K562 (cell line): ENCODE results near the gene KCNT1. TPM values are rescaled to one million over a fixed set of nuclear protein-coding genes. Genes with fewer than 3 reads are reported as not detected.

Source experiments
- ATAC-seq: fragments of 200-7000 bp; cut with Tn5 transposase; 3 replicates; pipeline ENCODE4 v1.9.1; 2020; ENCODE audit warnings: moderate library complexity
- BruUV-seq: library from RNA; stranded (reverse); fragments of 400-500 nt; replicated peaks from 2 replicates; lab custom pipeline; 2021; lab: Mats Ljungman, UMichigan
- CTCF ChIA-PET: fragments of 300-600 bp; formaldehyde crosslinking; extraction: SDS; loops from one replicate; lab custom pipeline; 2021; ENCODE audit warnings: low intra/inter-chr PET ratio; lab: Yijun Ruan, JAX
- POLR2A ChIA-PET: fragments of 300-600, 350-650 bp; sonication (Branson Sonifier 250); formaldehyde crosslinking; extraction: SDS; loops from one replicate; lab custom pipeline; 2021; ENCODE audit warnings: antibody characterized with exemption, inconsistent platforms; lab: Yijun Ruan, JAX
- DNase-seq, 4 experiments: peaks; one replicate each; pipeline versions ENCODE4 v3.0.0 to v3.0.0-alpha.2; 2011 to 2018; ENCODE audit warnings: low spot score in 3 of 4, mixed read lengths in 3 of 4; ENCODE audit errors: extremely low read depth in 1 of 4
- FAIRE-seq: peaks from 2 replicates; lab custom pipeline; 2011; peaks lifted over from hg19 to GRCh38; lab: Jason Lieb, UNC
- H2AFZ ChIP-seq: 2 replicates; pipeline ENCODE4 v1.6.0; 2011; ENCODE audit warnings: low read depth, low read length, control low read depth, inconsistent platforms
- H3K27ac ChIP-seq: fragments of 200-600 bp; 3 replicates; pipeline ENCODE4 v1.8.0; 2011; ENCODE audit warnings: low read depth, mild to moderate bottlenecking, control low read depth, inconsistent platforms, low read length, moderate library complexity, mixed read lengths; ENCODE audit errors: extremely low read depth
- H3K27me3 ChIP-seq, 2 experiments: fragments of 300-600 bp in 1 of 2; 2 replicates in 1 of 2; 3 replicates in 1 of 2; pipeline versions ENCODE4 v1.6.0 to v1.8.0; 2011; ENCODE audit warnings: inconsistent platforms in 2 of 2, low read length in 2 of 2, mild to moderate bottlenecking in 1 of 2, mixed read lengths in 1 of 2, moderate library complexity in 1 of 2; ENCODE audit not compliant: control insufficient read depth in 2 of 2, insufficient read depth in 2 of 2
- H3K36me3 ChIP-seq: fragments of 300-600 bp; 3 replicates; pipeline ENCODE4 v1.8.0; 2011; ENCODE audit warnings: mild to moderate bottlenecking, low read length, inconsistent platforms; ENCODE audit not compliant: control insufficient read depth, insufficient read depth
- H3K4me1 ChIP-seq, 2 experiments: fragments of 200-600 bp in 1 of 2; replicated peaks in 1 of 2; 2 replicates in 1 of 2; 3 replicates in 1 of 2; pipeline versions ENCODE4 v1.5.1 to v1.8.0; 2011; ENCODE audit warnings: inconsistent platforms in 2 of 2, low read length in 2 of 2, mild to moderate bottlenecking in 1 of 2, mixed read lengths in 1 of 2, moderate library complexity in 1 of 2; ENCODE audit not compliant: control insufficient read depth in 2 of 2, insufficient read depth in 2 of 2
- H3K4me2 ChIP-seq: 2 replicates; pipeline ENCODE4 v1.6.1; 2011; ENCODE audit warnings: low read length, control low read depth, inconsistent platforms, mixed read lengths; ENCODE audit not compliant: insufficient read depth
- H3K4me3 ChIP-seq: fragments of 200-600 bp; sonication (generic), shearing (Covaris generic); 2 replicates; pipeline ENCODE4 v1.5.1; 2016; ENCODE audit warnings: control low read depth, inconsistent platforms
- H3K79me2 ChIP-seq: fragments of 200-600 bp; 3 replicates; pipeline ENCODE4 v1.8.0; 2011; ENCODE audit warnings: low read length, inconsistent platforms; ENCODE audit not compliant: control insufficient read depth, insufficient read depth
- H3K9ac ChIP-seq, 2 experiments: 2 replicates each; pipeline versions ENCODE4 v1.6.0 to v1.6.1; 2011; ENCODE audit warnings: low read depth in 2 of 2, low read length in 2 of 2, control low read depth in 1 of 2, inconsistent platforms in 1 of 2, mild to moderate bottlenecking in 1 of 2, mixed read lengths in 1 of 2; ENCODE audit not compliant: insufficient read depth in 1 of 2
- H3K9me1 ChIP-seq: one replicate; pipeline ENCODE4 v1.6.0; 2011; ENCODE audit warnings: inconsistent platforms, mild to moderate bottlenecking, low read length, moderate library complexity; ENCODE audit not compliant: control insufficient read depth, insufficient read depth
- H3K9me3 ChIP-seq: replicated peaks from 2 replicates; pipeline ENCODE4 v1.5.1; 2011; ENCODE audit warnings: low read depth, low read length, inconsistent platforms; ENCODE audit not compliant: control insufficient read depth, insufficient read depth
- H4K20me1 ChIP-seq: replicated peaks from 2 replicates; pipeline ENCODE4 v1.6.1; 2011; ENCODE audit warnings: low read length, inconsistent platforms, mixed read lengths; ENCODE audit not compliant: control insufficient read depth, insufficient read depth
- BRD4 ChIP-seq: fragments of 200-600 bp; sonication (generic); IDR thresholded peaks from 2 replicates; pipeline ENCODE4 v1.6.1; 2017; ENCODE audit warnings: inconsistent platforms
- FOXM1 ChIP-seq, 2 experiments: fragments of 450-650 bp in 1 of 2; sonication (generic) in 1 of 2; formaldehyde crosslinking in 1 of 2; IDR thresholded peaks; 2 replicates each; pipeline versions ENCODE4 v1.6.1 to v1.9.0; 2017 to 2022; ENCODE audit warnings: low read depth in 2 of 2, mild to moderate bottlenecking in 2 of 2, missing genetic modification reagents in 1 of 2, moderate library complexity in 1 of 2
- HEY1 ChIP-seq: fragments of 250-450 bp; sonication (Bioruptor Pico); IDR thresholded peaks from 2 replicates; pipeline ENCODE4 v1.5.0; 2020; ENCODE audit warnings: mild to moderate bottlenecking, moderate library complexity, borderline replicate concordance
- KLF13 ChIP-seq: fragments of 450-650 bp; IDR thresholded peaks from 2 replicates; pipeline ENCODE4 v1.6.1; 2016; ENCODE audit warnings: missing genetic modification characterization, low read depth, mild to moderate bottlenecking, missing compliant biosample characterization, moderate library complexity, borderline replicate concordance
- POLR2G ChIP-seq: fragments of 200-400 bp; formaldehyde crosslinking; IDR thresholded peaks from 2 replicates; pipeline ENCODE4 v1.6.1; 2017; ENCODE audit warnings: low read depth, mild to moderate bottlenecking, antibody characterized with exemption, low read length, moderate library complexity
- SUPT5H ChIP-seq: fragments of 450-650 bp; IDR thresholded peaks from 2 replicates; pipeline ENCODE4 v1.6.1; 2016
- TAF9B ChIP-seq: fragments of 450-650 bp; IDR thresholded peaks from 2 replicates; pipeline ENCODE4 v1.6.1; 2018; ENCODE audit warnings: mild to moderate bottlenecking; ENCODE audit not compliant: partially characterized antibody
- ZNF146 ChIP-seq: IDR thresholded peaks from one replicate; pipeline ENCODE4 v1.6.1; 2018; ENCODE audit warnings: missing compliant biosample characterization; ENCODE audit not compliant: unreplicated experiment
- ZNF609 ChIP-seq: sonication (generic); formaldehyde crosslinking; IDR thresholded peaks from 2 replicates; pipeline ENCODE4 v1.8.1; 2023; ENCODE audit warnings: missing genetic modification reagents, mild to moderate bottlenecking, borderline replicate concordance
- ZNF77 ChIP-seq: fragments of 250-450 bp; sonication (Bioruptor Pico); IDR thresholded peaks from 2 replicates; pipeline ENCODE4 v1.5.0; 2020
- WGBS: fragments of 100-300 bp; shearing (Covaris generic); methylation state at CpG from one replicate; pipeline ENCODE4 v1.1.6; 2016; ENCODE audit warnings: low coverage, mixed read lengths; ENCODE audit not compliant: insufficient coverage; ENCODE audit errors: missing lambda C conversion rate; 5-methylcytosine and 5-hydroxymethylcytosine counted together
- in situ Hi-C: fragments of 300-500 bp; cut with MboI; formaldehyde crosslinking; loops from 4 replicates; pipeline ENCODE4 v1.15.0; 2018; ENCODE audit warnings: inconsistent platforms, mixed read lengths
- intact Hi-C: fragments of 100-400 bp; cut with micrococcal nuclease; formaldehyde crosslinking; loops from 2 replicates; pipeline ENCODE4 v1.14.2; 2022
- polyA plus RNA-seq, 8 experiments: library from polyadenylated mRNA; depleted of rRNA in 4 of 8; stranded (reverse) in 5 of 8; unstranded in 3 of 8; fragments of >200 nt; fragmentation: Nextera tagmentation in 2 of 8; fragmentation: Illumina TruSeq in 1 of 8; extraction: Ambion mirVana in 2 of 8; extraction: Trizol in 1 of 8; gene quantifications; 2 replicates each; pipeline versions ENCODE4 v1.2.1 to v1.2.3, GENCODE V29; 2011 to 2014; ENCODE audit warnings: inconsistent platforms in 1 of 8, missing spikeins in 1 of 8
- total RNA-seq, 7 experiments: library from RNA; depleted of rRNA in 6 of 7; stranded (reverse); fragments of >200 nt in 6 of 7; fragmentation: Illumina TruSeq in 2 of 7; extraction: Trizol in 2 of 7; gene quantifications; 2 replicates each; pipeline versions ENCODE4 v1.2.1 to v1.2.3, GENCODE V29; 2011 to 2021; ENCODE audit warnings: low replicate concordance in 1 of 7

The KCNT1 gene
- total and polyA plus RNA-seq, 9 of the 15 experiments (the other 6 are each of a cell fraction or from before 2014, with no cell fraction given): 0.05 TPM; not detected in 8

GRCh38 chr9:135774794-135775525 is 73.0 kb downstream of the KCNT1 start:
- intact Hi-C loops (no loop called here), in situ Hi-C loops (no loop called here)
- Histone ChIP-seq H3K79me2 (no peaks in the 10 kb centered on the region), H3K36me3 (no peaks in the 10 kb centered on the region), H2AFZ (no peak overlapping the region), H3K9me3 (no peaks in the 10 kb centered on the region), H4K20me1 (peaks cover 20% of the 10 kb centered on the region), H3K9me1 (peaks cover 6% of the 10 kb centered on the region), H3K9ac (peak overlapping the region in 1 of 2 experiments; percentile 26; a peak in 1 of 4 replicates), H3K27ac (no peak overlapping the region), H3K27me3 (peaks cover 8 to 80% of the 10 kb centered on the region in 2 experiments; a peak in 4 of 5 replicates), H3K4me3 (no peak overlapping the region), H3K4me2 (no peak overlapping the region), H3K4me1 (peaks cover 0 to 48% of the 10 kb centered on the region in 2 experiments; a peak in 2 of 5 replicates)
- ATAC-seq: no peak
- BruUV-seq: no TSS peak
- no peak for FAIRE-seq
- no peak for DNase-seq
- 3% methylated on average over 19 of the region's 24 CpGs for WGBS
- TF ChIP-seq KLF13 (tag) (no peak), TAF9B (no peak)
- ChIA-PET CTCF (no interaction called here), POLR2A (interaction anchor here (0.5 to 0.7 kb wide), 3 partner anchors 324 to 463 kb away, joined by 3 read pairs; no protein-coding TSS in a partner anchor)

- FAIRE-seq: no peak
- peaks cover 0 to 48% of the 10 kb centered on the region in 2 experiments; a peak in 2 of 5 replicates for H3K4me1 ChIP-seq
- WGBS: 0% methylated on average over 7 of the region's 7 CpGs
- no peak for DNase-seq
- no peak overlapping the region for H3K4me2 ChIP-seq
- BruUV-seq: no TSS peak
- H3K36me3 ChIP-seq: no peaks in the 10 kb centered on the region
- H3K9ac ChIP-seq: no peak overlapping the region
- no peak overlapping the region for H3K4me3 ChIP-seq
- peaks cover 29% of the 10 kb centered on the region for H4K20me1 ChIP-seq
- no peak overlapping the region for H3K27ac ChIP-seq
- ChIA-PET POLR2A (interaction anchor here (0.6 kb wide), 1 partner anchor 103 kb away, joined by 3 read pairs; no protein-coding TSS in a partner anchor), CTCF (no interaction called here)
- intact Hi-C loops (no loop called here), in situ Hi-C loops (no loop called here)
- ATAC-seq: no peak
- H2AFZ ChIP-seq: no peak overlapping the region
- no peaks in the 10 kb centered on the region for H3K9me3 ChIP-seq
- H3K9me1 ChIP-seq: peaks cover 6% of the 10 kb centered on the region
- peaks cover 18 to 83% of the 10 kb centered on the region in 2 experiments; a peak in 4 of 5 replicates for H3K27me3 ChIP-seq
- no peaks in the 10 kb centered on the region for H3K79me2 ChIP-seq
- TF ChIP-seq ZNF146: no peak
- no peak for TF ChIP-seq ZNF609 (CRISPR knock-in tag)
- TF ChIP-seq SUPT5H: no peak
- no peak for TF ChIP-seq BRD4
- no peak for TF ChIP-seq POLR2G
- no peak for TF ChIP-seq HEY1
- TF ChIP-seq FOXM1 (IDR thresholded peaks at IDR 0.05; ENCODE audit: low read depth): no peak
- no peak for TF ChIP-seq FOXM1 (CRISPR knock-in tag; IDR thresholded peaks at IDR 0.05; ENCODE audit: low read depth)
- no peak for TF ChIP-seq ZNF77
These were observed 73.9 kb downstream of the KCNT1 start for GRCh38 chr9:135775911-135776310.
